HEK293T (cell line): ENCODE data around the gene ZNF608.

Source experiments
- ARNT ChIP-seq: fragments of 450-650 bp; IDR thresholded peaks from 2 replicates; pipeline ENCODE4 v1.6.1; 2017; ENCODE audit warnings: mild to moderate bottlenecking
- BHLHE40 ChIP-seq: fragments of 450-650 bp; IDR thresholded peaks from 2 replicates; pipeline ENCODE4 v1.6.1; 2016; ENCODE audit warnings: mild to moderate bottlenecking, moderate library complexity, borderline replicate concordance
- CTBP1 ChIP-seq: fragments of 450-650 bp; IDR thresholded peaks from 2 replicates; pipeline ENCODE4 v1.6.1; 2016; ENCODE audit warnings: borderline replicate concordance
- FOXM1 ChIP-seq: fragments of 450-650 bp; IDR thresholded peaks from 2 replicates; pipeline ENCODE4 v1.6.1; 2017; ENCODE audit warnings: mild to moderate bottlenecking, borderline replicate concordance
- NFRKB ChIP-seq: fragments of 450-650 bp; IDR thresholded peaks from 2 replicates; pipeline ENCODE4 v1.6.1; 2016; ENCODE audit warnings: mild to moderate bottlenecking, moderate library complexity
- SP1 ChIP-seq: fragments of 450-650 bp; IDR thresholded peaks from 2 replicates; pipeline ENCODE4 v1.6.1; 2017
- SUZ12 ChIP-seq: fragments of 450-650 bp; IDR thresholded peaks from 2 replicates; pipeline ENCODE4 v1.6.1; 2016; ENCODE audit warnings: mild to moderate bottlenecking
- TARDBP ChIP-seq: fragments of 450-650 bp; IDR thresholded peaks from 2 replicates; pipeline ENCODE4 v1.6.1; 2016
- ZNF384 ChIP-seq: fragments of 450-650 bp; IDR thresholded peaks from 2 replicates; pipeline ENCODE4 v1.6.1; 2016

GRCh38 chr5:124703995-124704394 is 42.4 kb downstream of the ZNF608 start:
- TF ChIP-seq SUZ12 (no peak), BHLHE40 (no peak), ZNF384 (no peak), ARNT (no peak), TARDBP (no peak), SP1 (no peak), CTBP1 (no peak), NFRKB (no peak), FOXM1 (no peak)
